Neural crest cell (in vitro differentiated cells): ENCODE data around the gene PADI2. TPM values are rescaled to one million over a fixed set of nuclear protein-coding genes. Genes with fewer than 3 reads are reported as not detected.

Experiments used
- DNase-seq: peaks from one replicate; pipeline ENCODE4 v3.0.0; 2021; ENCODE audit warnings: low read depth, mixed read lengths, low spot score
- H3K27ac Mint-ChIP-seq: one replicate; pipeline ENCODE4 v1.8.0; 2021; ENCODE audit warnings: mild to moderate bottlenecking, mixed read lengths; ENCODE audit not compliant: unreplicated experiment
- H3K27me3 Mint-ChIP-seq: 2 replicates; pipeline ENCODE4 v1.8.0; 2021; ENCODE audit warnings: low read depth, mild to moderate bottlenecking, mixed read lengths
- H3K36me3 Mint-ChIP-seq: 2 replicates; pipeline ENCODE4 v1.8.0; 2021; ENCODE audit warnings: low read depth, mild to moderate bottlenecking, mixed read lengths
- H3K4me1 Mint-ChIP-seq: 2 replicates; pipeline ENCODE4 v1.8.0; 2021; ENCODE audit warnings: mixed read lengths
- H3K4me3 Mint-ChIP-seq: one replicate; pipeline ENCODE4 v1.8.0; 2021; ENCODE audit warnings: mild to moderate bottlenecking, mixed read lengths
- H3K9me3 Mint-ChIP-seq: 2 replicates; pipeline ENCODE4 v1.8.0; 2021; ENCODE audit warnings: mixed read lengths
- total RNA-seq: library from RNA; stranded (reverse); gene quantifications from 2 replicates; pipeline ENCODE4 v1.2.1, GENCODE V29; 2021
- TF ChIP-seq, protein P1 (sequence below): fragments of 200-600 bp; sonication (generic); conservative IDR thresholded peaks from 2 replicates; pipeline ENCODE4 v1.5.0; 2021; ENCODE audit warnings: antibody characterized with exemption, mild to moderate bottlenecking

The PADI2 gene
- total RNA-seq, 1 donor from 2014 or later: 0.16 TPM

GRCh38 chr1:17033481-17033880, 85.8 kb downstream of the PADI2 start:
- TF ChIP-seq, protein P1, sequence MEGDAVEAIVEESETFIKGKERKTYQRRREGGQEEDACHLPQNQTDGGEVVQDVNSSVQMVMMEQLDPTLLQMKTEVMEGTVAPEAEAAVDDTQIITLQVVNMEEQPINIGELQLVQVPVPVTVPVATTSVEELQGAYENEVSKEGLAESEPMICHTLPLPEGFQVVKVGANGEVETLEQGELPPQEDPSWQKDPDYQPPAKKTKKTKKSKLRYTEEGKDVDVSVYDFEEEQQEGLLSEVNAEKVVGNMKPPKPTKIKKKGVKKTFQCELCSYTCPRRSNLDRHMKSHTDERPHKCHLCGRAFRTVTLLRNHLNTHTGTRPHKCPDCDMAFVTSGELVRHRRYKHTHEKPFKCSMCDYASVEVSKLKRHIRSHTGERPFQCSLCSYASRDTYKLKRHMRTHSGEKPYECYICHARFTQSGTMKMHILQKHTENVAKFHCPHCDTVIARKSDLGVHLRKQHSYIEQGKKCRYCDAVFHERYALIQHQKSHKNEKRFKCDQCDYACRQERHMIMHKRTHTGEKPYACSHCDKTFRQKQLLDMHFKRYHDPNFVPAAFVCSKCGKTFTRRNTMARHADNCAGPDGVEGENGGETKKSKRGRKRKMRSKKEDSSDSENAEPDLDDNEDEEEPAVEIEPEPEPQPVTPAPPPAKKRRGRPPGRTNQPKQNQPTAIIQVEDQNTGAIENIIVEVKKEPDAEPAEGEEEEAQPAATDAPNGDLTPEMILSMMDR: no peak
- Mint-ChIP-seq H3K9me3 (no peaks in the 10 kb centered on the region), H3K4me3 (no peak overlapping the region), H3K27me3 (no peaks in the 10 kb centered on the region), H3K27ac (no peak overlapping the region), H3K4me1 (no peaks in the 10 kb centered on the region), H3K36me3 (no peaks in the 10 kb centered on the region)
- DNase-seq: no peak

GRCh38 chr1:17032741-17033140, 86.5 kb downstream of the PADI2 start:
- Mint-ChIP-seq H3K36me3 (peaks cover under 1% of the 10 kb centered on the region), H3K27me3 (no peaks in the 10 kb centered on the region), H3K9me3 (no peaks in the 10 kb centered on the region), H3K4me3 (no peak overlapping the region), H3K4me1 (no peaks in the 10 kb centered on the region), H3K27ac (no peak overlapping the region)
- DNase-seq: no peak
- TF ChIP-seq, protein P1: no peak

GRCh38 chr1:17031436-17031835, 87.8 kb downstream of the PADI2 start:
- H3K9me3 Mint-ChIP-seq: no peaks in the 10 kb centered on the region
- no peaks in the 10 kb centered on the region for H3K27me3 Mint-ChIP-seq
- TF ChIP-seq, protein P1: no peak
- no peak overlapping the region for H3K27ac Mint-ChIP-seq
- no peaks in the 10 kb centered on the region for H3K4me1 Mint-ChIP-seq
- H3K4me3 Mint-ChIP-seq: no peak overlapping the region
- no peak for DNase-seq
- H3K36me3 Mint-ChIP-seq: peaks cover 5% of the 10 kb centered on the region

GRCh38 chr1:17030206-17030605, 89.0 kb downstream of the PADI2 start:
- no peaks in the 10 kb centered on the region for H3K27me3 Mint-ChIP-seq
- peaks cover 5% of the 10 kb centered on the region for H3K36me3 Mint-ChIP-seq
- H3K9me3 Mint-ChIP-seq: no peaks in the 10 kb centered on the region
- no peak for DNase-seq
- no peak overlapping the region for H3K27ac Mint-ChIP-seq
- TF ChIP-seq, protein P1: no peak
- H3K4me3 Mint-ChIP-seq: no peak overlapping the region
- no peaks in the 10 kb centered on the region for H3K4me1 Mint-ChIP-seq

GRCh38 chr1:17028662-17029188, 90.5 kb downstream of the PADI2 start:
- no peak for DNase-seq
- peaks cover 5% of the 10 kb centered on the region for H3K36me3 Mint-ChIP-seq
- H3K4me1 Mint-ChIP-seq: no peaks in the 10 kb centered on the region
- TF ChIP-seq, protein P1: no peak
- no peaks in the 10 kb centered on the region for H3K27me3 Mint-ChIP-seq
- H3K9me3 Mint-ChIP-seq: no peaks in the 10 kb centered on the region
- H3K4me3 Mint-ChIP-seq: no peak overlapping the region
- H3K27ac Mint-ChIP-seq: no peak overlapping the region
